Measurements from ENCODE around the gene HNF1B.

Gene HNF1B

GRCh38 chr17:37725601-37726146 lies 19.2 kb downstream of the HNF1B start:
- H3K9me3 ChIP-seq (ENCODE audit: low read depth, low read length), result no peaks in the 10 kb centered on the region
- DNase-seq (ENCODE audit: low read depth, low spot score), result no peak
- no peak overlapping the region for H3K27ac ChIP-seq
- H3K36me3 ChIP-seq (ENCODE audit: insufficient read depth, low read length), result no peaks in the 10 kb centered on the region
- H3K4me3 ChIP-seq, result no peak overlapping the region
- H3K9ac ChIP-seq (ENCODE audit: insufficient read length), result no peak overlapping the region
- no peak for TF ChIP-seq POLR2AphosphoS5 (IDR thresholded peaks at IDR 0.05; ENCODE audit: borderline replicate concordance, low read depth, low read length)
- TF ChIP-seq EZH2 (IDR thresholded peaks at IDR 0.05), result no peak
- TF ChIP-seq FOXP2 (optimal IDR thresholded peaks at IDR 0.05; ENCODE audit: control extremely low read depth, extremely low read length, insufficient read depth), result no peak

GRCh38 chr17:37725021-37725595 lies 19.8 kb downstream of the HNF1B start:
- H3K36me3 ChIP-seq (ENCODE audit: insufficient read depth, low read length), result no peaks in the 10 kb centered on the region
- H3K27ac ChIP-seq, result no peak overlapping the region

GRCh38 chr17:37720989-37721388 lies 23.9 kb downstream of the HNF1B start:
- TF ChIP-seq FOXP2 (optimal IDR thresholded peaks at IDR 0.05; ENCODE audit: control extremely low read depth, extremely low read length, insufficient read depth) (no peak), POLR2AphosphoS5 (IDR thresholded peaks at IDR 0.05; ENCODE audit: borderline replicate concordance, low read depth, low read length) (no peak), EZH2 (IDR thresholded peaks at IDR 0.05) (no peak)
- DNase-seq (ENCODE audit: low read depth, low spot score), result no peak
- Histone ChIP-seq H3K9ac (ENCODE audit: insufficient read length) (no peak overlapping the region), H3K27ac (no peak overlapping the region), H3K9me3 (ENCODE audit: low read depth, low read length) (no peaks in the 10 kb centered on the region), H3K4me3 (no peak overlapping the region), H3K36me3 (ENCODE audit: insufficient read depth, low read length) (no peaks in the 10 kb centered on the region)

More at GRCh38 chr17:37725021-37725595, 19.8 kb downstream of the HNF1B start:
- no peak for DNase-seq (ENCODE audit: low read depth, low spot score)
- no peaks in the 10 kb centered on the region for H3K9me3 ChIP-seq (ENCODE audit: low read depth, low read length)
- no peak for TF ChIP-seq EZH2 (IDR thresholded peaks at IDR 0.05)
- no peak for TF ChIP-seq POLR2AphosphoS5 (IDR thresholded peaks at IDR 0.05; ENCODE audit: borderline replicate concordance, low read depth, low read length)
- TF ChIP-seq FOXP2 (optimal IDR thresholded peaks at IDR 0.05; ENCODE audit: control extremely low read depth, extremely low read length, insufficient read depth), result no peak
- H3K4me3 ChIP-seq, result no peak overlapping the region
- H3K9ac ChIP-seq (ENCODE audit: insufficient read length), result no peak overlapping the region

- H3K9ac ChIP-seq (ENCODE audit: insufficient read length), result no peak overlapping the region
- H3K4me3 ChIP-seq, result no peak overlapping the region
- H3K36me3 ChIP-seq (ENCODE audit: insufficient read depth, low read length), result no peaks in the 10 kb centered on the region
- no peaks in the 10 kb centered on the region for H3K9me3 ChIP-seq (ENCODE audit: low read depth, low read length)
- DNase-seq (ENCODE audit: low read depth, low spot score), result no peak
- no peak for TF ChIP-seq EZH2 (IDR thresholded peaks at IDR 0.05)
- TF ChIP-seq FOXP2 (optimal IDR thresholded peaks at IDR 0.05; ENCODE audit: control extremely low read depth, extremely low read length, insufficient read depth), result no peak
- TF ChIP-seq POLR2AphosphoS5 (IDR thresholded peaks at IDR 0.05; ENCODE audit: borderline replicate concordance, low read depth, low read length), result no peak
- no peak overlapping the region for H3K27ac ChIP-seq
These were observed 25.0 kb downstream of the HNF1B start for GRCh38 chr17:37719866-37720265.

GRCh38 chr17:37718324-37719048 lies 26.4 kb downstream of the HNF1B start:
- Histone ChIP-seq H3K9ac (ENCODE audit: insufficient read length) (no peak overlapping the region), H3K4me3 (no peak overlapping the region), H3K27ac (no peak overlapping the region; the same call in 1 of the 2 replicates), H3K36me3 (ENCODE audit: insufficient read depth, low read length) (no peaks in the 10 kb centered on the region), H3K9me3 (ENCODE audit: low read depth, low read length) (no peaks in the 10 kb centered on the region)
- no peak for TF ChIP-seq POLR2AphosphoS5 (IDR thresholded peaks at IDR 0.05; ENCODE audit: borderline replicate concordance, low read depth, low read length)
- no peak for TF ChIP-seq FOXP2 (optimal IDR thresholded peaks at IDR 0.05; ENCODE audit: control extremely low read depth, extremely low read length, insufficient read depth)
- TF ChIP-seq EZH2 (IDR thresholded peaks at IDR 0.05), result no peak
- DNase-seq (ENCODE audit: low read depth, low spot score), result no peak

- TF ChIP-seq FOXP2 (optimal IDR thresholded peaks at IDR 0.05; ENCODE audit: control extremely low read depth, extremely low read length, insufficient read depth) (no peak), POLR2AphosphoS5 (IDR thresholded peaks at IDR 0.05; ENCODE audit: borderline replicate concordance, low read depth, low read length) (no peak), EZH2 (IDR thresholded peaks at IDR 0.05) (no peak)
- no peak for DNase-seq (ENCODE audit: low read depth, low spot score)
- peak overlapping the region; percentile 43 for H3K9ac ChIP-seq (ENCODE audit: insufficient read length)
- H3K9me3 ChIP-seq (ENCODE audit: low read depth, low read length), result no peaks in the 10 kb centered on the region
- no peak overlapping the region; the same call in 1 of the 2 replicates for H3K4me3 ChIP-seq
- peak overlapping the region; percentile 62; the same call in 1 of the 2 replicates for H3K27ac ChIP-seq
- H3K36me3 ChIP-seq (ENCODE audit: insufficient read depth, low read length), result no peaks in the 10 kb centered on the region
These were observed 27.1 kb downstream of the HNF1B start for GRCh38 chr17:37717627-37718323.

- H3K27ac ChIP-seq, result no peak overlapping the region
- TF ChIP-seq EZH2 (IDR thresholded peaks at IDR 0.05) (no peak), FOXP2 (optimal IDR thresholded peaks at IDR 0.05; ENCODE audit: control extremely low read depth, extremely low read length, insufficient read depth) (no peak), POLR2AphosphoS5 (IDR thresholded peaks at IDR 0.05; ENCODE audit: borderline replicate concordance, low read depth, low read length) (no peak)
- H3K36me3 ChIP-seq (ENCODE audit: insufficient read depth, low read length), result no peaks in the 10 kb centered on the region
- no peaks in the 10 kb centered on the region for H3K9me3 ChIP-seq (ENCODE audit: low read depth, low read length)
- no peak overlapping the region for H3K9ac ChIP-seq (ENCODE audit: insufficient read length)
- no peak for DNase-seq (ENCODE audit: low read depth, low spot score)
- no peak overlapping the region for H3K4me3 ChIP-seq
These were observed 30.0 kb downstream of the HNF1B start for GRCh38 chr17:37714897-37715296.

GRCh38 chr17:37713624-37714023 lies 31.2 kb downstream of the HNF1B start:
- no peak overlapping the region for H3K4me3 ChIP-seq
- H3K9me3 ChIP-seq (ENCODE audit: low read depth, low read length), result no peaks in the 10 kb centered on the region
- no peak overlapping the region for H3K9ac ChIP-seq (ENCODE audit: insufficient read length)
- no peak for TF ChIP-seq POLR2AphosphoS5 (IDR thresholded peaks at IDR 0.05; ENCODE audit: borderline replicate concordance, low read depth, low read length)
- no peak for TF ChIP-seq FOXP2 (optimal IDR thresholded peaks at IDR 0.05; ENCODE audit: control extremely low read depth, extremely low read length, insufficient read depth)
- TF ChIP-seq EZH2 (IDR thresholded peaks at IDR 0.05), result no peak
- H3K36me3 ChIP-seq (ENCODE audit: insufficient read depth, low read length), result no peaks in the 10 kb centered on the region
- no peak for DNase-seq (ENCODE audit: low read depth, low spot score)
- no peak overlapping the region for H3K27ac ChIP-seq
